ENCODE measurements around the gene POGK. TPM values are rescaled to one million over a fixed set of nuclear protein-coding genes. Genes with fewer than 3 reads are reported as not detected.
"Not testable (repeated sequence)": the region's sequence is repeated elsewhere in the genome, so short reads cannot be mapped to it uniquely, and the experiment has no call there.

Gene POGK
- total RNA-seq, 1 donor, result 36.7 TPM

- TF ChIP-seq CTCF (IDR thresholded peaks at IDR 0.05; ENCODE audit: insufficient read depth, low read depth, low read length), result no peak
- no peak for DNase-seq (ENCODE audit: low read depth)
- no peak overlapping the region for H3K4me3 ChIP-seq (ENCODE audit: low read depth, low read length)
Measured at GRCh38 chr1:166819974-166820373, 19.3 kb upstream of the POGK start.

GRCh38 chr1:166822385-166822784, 16.9 kb upstream of the POGK start:
- DNase-seq (ENCODE audit: low read depth), result no peak
- TF ChIP-seq CTCF (IDR thresholded peaks at IDR 0.05; ENCODE audit: insufficient read depth, low read depth, low read length), result peak; percentile 54
- H3K4me3 ChIP-seq (ENCODE audit: low read depth, low read length), result no peak overlapping the region

- no peak for TF ChIP-seq CTCF (IDR thresholded peaks at IDR 0.05; ENCODE audit: insufficient read depth, low read depth, low read length)
- H3K4me3 ChIP-seq (ENCODE audit: low read depth, low read length), result no peak overlapping the region
- DNase-seq (ENCODE audit: low read depth), result no peak
Measured at GRCh38 chr1:166827426-166827825, 11.8 kb upstream of the POGK start.

GRCh38 chr1:166829762-166830161, 9.5 kb upstream of the POGK start:
- DNase-seq (ENCODE audit: low read depth); H3K4me3 ChIP-seq (ENCODE audit: low read depth, low read length): not testable (repeated sequence)

- no peak for TF ChIP-seq CTCF (IDR thresholded peaks at IDR 0.05; ENCODE audit: insufficient read depth, low read depth, low read length)
- DNase-seq (ENCODE audit: low read depth), result no peak
Measured at GRCh38 chr1:166836733-166837132, 2.5 kb upstream of the POGK start.

GRCh38 chr1:166839600-166840308, 479 bp downstream of the POGK start:
- H3K4me3 ChIP-seq (ENCODE audit: low read depth, low read length), result peak overlapping the region; percentile 73
- peak; percentile 34 for DNase-seq (ENCODE audit: low read depth)
- TF ChIP-seq CTCF (IDR thresholded peaks at IDR 0.05; ENCODE audit: insufficient read depth, low read depth, low read length), result no peak

More at GRCh38 chr1:166836733-166837132, 2.5 kb upstream of the POGK start:
- H3K4me3 ChIP-seq (ENCODE audit: low read depth, low read length), result no peak overlapping the region

- DNase-seq (ENCODE audit: low read depth), result peak; percentile 56
- H3K4me3 ChIP-seq (ENCODE audit: low read depth, low read length), result peak overlapping the region; percentile 73
- TF ChIP-seq CTCF (IDR thresholded peaks at IDR 0.05; ENCODE audit: insufficient read depth, low read depth, low read length), result no peak
Measured at GRCh38 chr1:166840309-166841274, 1.3 kb downstream of the POGK start.
